ENCODE measurements around the gene PFKFB2.
"Not testable (repeated sequence)": the region's sequence is repeated elsewhere in the genome, so short reads cannot be mapped to it uniquely, and the experiment has no call there.

Gene PFKFB2

DNA sequence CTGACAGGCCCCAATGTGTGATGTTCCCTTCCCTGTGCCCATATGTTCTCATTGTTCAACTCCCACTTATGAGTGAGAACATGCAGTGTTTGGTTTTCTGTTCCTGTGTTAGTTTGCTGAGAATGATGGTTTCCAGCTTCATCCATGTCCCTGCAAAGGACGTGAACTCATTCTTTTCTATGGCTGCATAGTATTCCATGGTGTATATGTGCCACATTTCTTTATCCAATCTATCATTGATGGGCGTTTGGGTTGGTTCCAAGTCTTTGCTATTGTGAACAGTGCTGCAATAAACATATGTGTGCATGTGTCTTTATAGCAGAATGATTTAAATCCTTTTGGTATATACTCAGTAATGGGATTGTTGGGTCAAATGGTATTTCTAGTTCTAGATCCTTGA is 11.7 kb upstream of the PFKFB2 start:
- DNase-seq: not testable (repeated sequence)

DNA sequence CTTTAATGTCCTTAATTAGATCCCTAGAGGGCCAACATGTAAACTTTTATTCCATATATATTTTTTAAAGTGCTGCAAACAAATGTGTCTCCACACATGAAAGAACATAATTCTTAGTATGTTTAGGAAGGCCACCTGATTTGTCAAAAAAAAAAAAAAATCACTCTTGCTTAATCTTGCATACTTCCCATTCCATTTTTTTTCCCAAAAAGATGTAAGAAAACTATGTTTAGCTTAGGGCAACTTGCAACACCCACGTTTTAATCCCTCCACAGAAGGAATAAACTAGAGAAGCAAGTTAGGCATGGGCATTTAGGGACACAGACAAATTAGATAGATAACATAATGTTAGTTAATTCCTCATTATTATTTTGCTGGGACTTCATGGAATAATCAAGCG is 7.6 kb upstream of the PFKFB2 start:
- DNase-seq: no peak

DNA sequence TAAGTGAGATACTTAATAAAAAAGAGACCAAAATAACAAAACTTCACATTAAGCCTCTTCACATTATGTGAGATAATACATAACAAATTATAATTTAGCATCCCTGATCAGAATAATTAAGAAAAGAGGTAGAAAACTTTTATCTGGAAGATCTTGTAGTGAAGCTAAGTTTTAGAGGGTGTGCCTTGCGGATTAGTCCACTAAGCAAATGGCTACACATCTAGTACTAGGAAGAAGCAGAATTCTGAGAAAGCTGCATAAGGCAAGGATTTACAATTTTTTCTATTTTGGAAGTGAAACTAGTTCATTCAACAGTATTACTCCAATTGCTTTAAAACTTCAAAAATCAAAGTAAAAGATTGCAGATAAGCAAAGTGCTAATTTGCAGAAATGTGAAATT is 5.6 kb upstream of the PFKFB2 start:
- no peak for DNase-seq

DNA sequence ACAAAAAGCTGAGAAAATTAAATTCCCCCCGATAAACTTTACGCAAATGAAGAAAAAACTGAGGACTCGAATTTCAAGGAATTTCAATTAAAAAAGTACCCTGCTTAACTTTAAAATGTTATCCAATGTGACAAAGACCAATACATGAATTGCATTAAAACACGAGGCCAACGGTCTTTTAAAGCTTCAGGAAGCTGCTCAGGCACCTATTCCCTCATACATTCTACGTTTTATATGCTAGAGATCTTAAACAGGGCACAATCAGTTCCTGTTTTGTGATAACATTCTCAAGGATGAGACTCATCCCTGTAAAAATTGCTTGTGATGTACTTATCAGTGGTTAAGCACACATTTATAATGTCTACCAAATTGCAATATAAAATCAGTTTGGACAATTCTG is 5.0 kb upstream of the PFKFB2 start:
- DNase-seq: no peak

DNA sequence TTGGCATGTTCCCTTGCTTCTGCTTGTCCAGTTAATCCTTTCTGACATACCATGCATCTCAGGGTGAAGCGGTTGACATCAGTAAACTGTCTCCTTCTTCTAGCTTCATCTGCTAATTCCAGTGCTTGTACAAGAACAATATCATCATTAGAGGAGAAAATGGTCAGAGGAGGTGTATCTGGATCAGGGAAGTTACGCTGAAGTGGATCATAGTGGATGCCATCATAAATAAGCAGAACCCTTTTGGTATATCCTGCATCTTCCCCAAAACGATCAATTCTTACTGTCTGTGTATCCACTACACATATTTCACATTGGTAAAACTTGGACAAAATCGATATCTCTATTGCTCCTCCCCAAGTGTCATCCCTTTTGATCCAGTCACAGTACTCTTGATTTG is 4.0 kb upstream of the PFKFB2 start:
- DNase-seq: no peak

GRCh38 chr1:207049514-207049913 is 3.6 kb upstream of the PFKFB2 start:
- DNase-seq: no peak

- DNase-seq: peak; percentile 59
Observed at GRCh38 chr1:207049974-207050391, 3.1 kb upstream of the PFKFB2 start.

- DNase-seq: peak; percentile 85
Observed at GRCh38 chr1:207050480-207051190, 2.4 kb upstream of the PFKFB2 start.

DNA sequence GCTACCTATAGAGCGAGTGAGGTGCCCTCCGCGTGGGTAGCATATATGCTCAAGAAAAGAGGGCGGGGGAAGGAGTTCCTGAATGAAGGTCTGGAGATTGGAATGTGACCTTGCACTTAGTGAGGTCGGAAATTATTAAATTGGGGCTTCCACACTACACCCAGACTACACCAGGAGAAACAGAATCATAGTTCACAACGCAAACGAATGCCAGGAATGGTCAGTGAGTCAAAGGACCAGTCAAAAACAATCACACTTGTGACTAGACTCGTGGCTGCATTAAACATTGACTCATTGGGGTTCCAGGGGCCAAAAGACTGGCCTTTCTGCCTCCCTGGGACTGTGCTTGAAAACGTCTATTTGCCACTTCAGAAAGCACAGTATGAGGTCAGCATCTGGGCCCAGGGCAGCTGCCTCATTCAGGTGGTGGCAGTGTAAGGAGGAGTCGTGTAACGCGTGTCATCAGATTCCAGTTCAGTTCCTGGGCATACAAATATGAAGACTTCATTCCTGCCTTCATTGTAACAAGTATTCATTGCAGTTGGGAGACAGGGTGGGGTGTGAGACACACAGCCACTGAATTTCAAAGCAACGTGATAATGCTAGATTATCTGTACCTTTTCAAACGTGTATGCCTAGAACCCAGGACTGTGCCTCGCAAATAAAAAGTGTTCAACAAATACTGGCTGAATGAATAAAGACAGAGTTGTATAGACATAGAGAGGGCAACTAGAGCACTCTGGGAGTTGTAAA is 1.7 kb upstream of the PFKFB2 start, which contains the start of gene YOD1:
Gene YOD1, minus strand, starts transcription at position 18 of the 753 bp plus-strand sequence. CDS start 178 bp downstream, outside the sequence.
- DNase-seq: peak; percentile 20

DNA sequence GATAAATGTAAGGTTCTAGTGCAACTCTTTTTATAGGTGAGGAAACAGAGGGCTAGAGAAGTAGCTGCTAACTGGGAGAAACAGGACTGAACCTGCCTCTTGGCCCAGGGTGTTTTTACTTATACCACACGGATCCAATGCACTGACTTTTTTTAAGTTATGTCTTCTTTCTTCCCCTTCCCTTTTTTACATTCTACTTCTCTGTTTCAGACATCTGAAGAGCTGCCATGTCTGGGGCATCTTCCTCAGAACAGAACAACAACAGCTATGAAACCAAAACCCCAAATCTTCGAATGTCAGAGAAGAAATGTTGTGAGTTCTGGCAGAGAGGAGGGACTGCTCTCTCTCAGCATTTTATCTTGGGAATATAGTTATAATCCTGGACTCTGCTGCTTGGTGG is 1.4 kb downstream of the PFKFB2 start:
- DNase-seq: no peak

GRCh38 chr1:207055386-207056001 is 2.4 kb downstream of the PFKFB2 start:
- DNase-seq: no peak

DNA sequence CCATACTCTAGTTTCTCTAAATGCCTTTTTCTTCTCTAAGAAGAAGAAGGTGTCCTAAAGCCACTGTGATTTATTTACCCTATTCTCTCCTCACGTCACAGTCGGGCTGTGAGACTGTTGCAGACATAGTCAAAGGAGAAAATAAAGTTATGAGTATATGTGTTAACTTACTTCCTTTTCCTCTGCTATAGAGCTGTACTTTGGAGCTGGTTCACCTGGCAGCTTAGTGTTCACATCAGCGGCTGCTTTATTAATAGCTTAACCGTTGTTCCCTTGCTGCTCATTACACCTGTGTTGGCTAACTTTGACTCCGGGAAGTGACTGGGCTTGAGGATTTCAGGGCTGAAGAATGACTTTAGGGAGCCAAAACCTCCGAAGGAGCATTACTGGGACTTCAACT is 3.6 kb downstream of the PFKFB2 start:
- DNase-seq: no peak

GRCh38 chr1:207058252-207058651 is 5.2 kb downstream of the PFKFB2 start:
- DNase-seq: no peak

GRCh38 chr1:207058878-207059867 is 6.1 kb downstream of the PFKFB2 start:
- peak; percentile 96 for DNase-seq

DNA sequence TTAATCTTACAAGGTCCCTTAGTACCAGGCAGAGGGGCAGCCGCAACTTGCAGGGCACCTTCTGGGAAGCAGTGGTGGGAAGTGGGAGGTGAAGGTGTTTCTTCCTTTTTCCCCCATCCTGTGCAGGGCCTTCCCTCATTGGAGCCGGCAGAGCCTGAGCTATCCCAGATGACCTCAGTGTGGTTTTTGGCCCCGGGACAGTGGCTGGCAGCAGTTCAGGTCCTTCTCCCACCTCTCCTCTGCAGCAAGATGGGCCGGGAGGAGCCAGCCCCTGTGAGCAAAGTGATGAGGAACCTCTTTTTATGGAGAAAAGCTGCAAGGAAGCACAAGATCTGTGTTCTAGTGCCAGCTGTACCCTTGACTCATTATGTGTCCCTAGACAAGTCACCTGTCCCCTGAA is 6.8 kb downstream of the PFKFB2 start:
- DNase-seq: no peak

DNA sequence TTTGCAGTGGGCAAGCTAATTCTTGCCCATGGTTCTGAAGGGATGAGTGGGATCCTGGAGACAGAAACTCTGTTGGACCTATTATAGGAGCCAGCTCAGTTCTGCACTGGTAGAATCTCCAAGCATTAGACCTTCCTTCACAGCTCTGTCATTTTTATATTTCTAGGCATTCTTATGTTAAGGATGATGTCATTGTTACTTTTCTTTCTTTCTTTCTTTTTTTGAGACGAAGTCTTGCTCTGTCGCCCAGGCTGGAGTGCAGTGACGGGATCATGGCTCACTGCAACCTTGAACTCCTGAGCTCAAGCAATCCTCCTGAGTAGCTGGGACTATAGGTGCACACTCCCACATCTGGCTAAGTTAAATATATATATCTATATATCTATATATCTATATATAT is 7.5 kb downstream of the PFKFB2 start:
- no peak for DNase-seq

- no peak for DNase-seq
Observed at GRCh38 chr1:207062058-207062457, 9.0 kb downstream of the PFKFB2 start.

GRCh38 chr1:207063014-207063413 is 9.9 kb downstream of the PFKFB2 start:
- DNase-seq: no peak

DNA sequence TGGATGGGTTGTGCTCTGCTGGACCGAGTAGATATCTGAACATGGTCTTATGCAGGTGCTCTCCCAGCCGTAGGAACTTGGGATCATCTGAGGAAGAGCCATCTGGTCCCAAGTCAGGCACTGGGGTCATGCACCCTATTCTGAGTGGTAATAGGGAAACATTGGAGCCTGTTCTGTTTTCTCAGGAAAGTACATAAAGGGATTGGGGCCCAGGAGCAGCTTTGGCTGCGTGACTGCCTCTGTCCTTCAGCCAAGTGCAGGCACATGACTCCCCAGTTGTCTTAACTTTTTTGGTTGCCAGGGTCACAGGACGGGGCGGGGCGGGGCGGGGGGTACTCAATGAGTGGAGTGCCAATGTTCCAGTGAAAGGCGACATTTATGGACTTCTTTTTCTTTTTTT is 11.5 kb downstream of the PFKFB2 start:
- DNase-seq: no peak

GRCh38 chr1:207067185-207067584 is 14.1 kb downstream of the PFKFB2 start:
- no peak for DNase-seq

- no peak for DNase-seq
Observed at GRCh38 chr1:207067665-207068064, 14.6 kb downstream of the PFKFB2 start.

- no peak for DNase-seq
Observed at GRCh38 chr1:207069061-207069460, 16.0 kb downstream of the PFKFB2 start.

Measured in NCI-H2171 treated with DMSO at 0.1 percent for 48 hours (cell line).